ENCODE measurements around the gene LMTK2. TPM values are rescaled to one million over a fixed set of nuclear protein-coding genes. Genes with fewer than 3 reads are reported as not detected.

Gene LMTK2
- total RNA-seq, 1 experiment from 2014 or later = 17.8 TPM

DNA sequence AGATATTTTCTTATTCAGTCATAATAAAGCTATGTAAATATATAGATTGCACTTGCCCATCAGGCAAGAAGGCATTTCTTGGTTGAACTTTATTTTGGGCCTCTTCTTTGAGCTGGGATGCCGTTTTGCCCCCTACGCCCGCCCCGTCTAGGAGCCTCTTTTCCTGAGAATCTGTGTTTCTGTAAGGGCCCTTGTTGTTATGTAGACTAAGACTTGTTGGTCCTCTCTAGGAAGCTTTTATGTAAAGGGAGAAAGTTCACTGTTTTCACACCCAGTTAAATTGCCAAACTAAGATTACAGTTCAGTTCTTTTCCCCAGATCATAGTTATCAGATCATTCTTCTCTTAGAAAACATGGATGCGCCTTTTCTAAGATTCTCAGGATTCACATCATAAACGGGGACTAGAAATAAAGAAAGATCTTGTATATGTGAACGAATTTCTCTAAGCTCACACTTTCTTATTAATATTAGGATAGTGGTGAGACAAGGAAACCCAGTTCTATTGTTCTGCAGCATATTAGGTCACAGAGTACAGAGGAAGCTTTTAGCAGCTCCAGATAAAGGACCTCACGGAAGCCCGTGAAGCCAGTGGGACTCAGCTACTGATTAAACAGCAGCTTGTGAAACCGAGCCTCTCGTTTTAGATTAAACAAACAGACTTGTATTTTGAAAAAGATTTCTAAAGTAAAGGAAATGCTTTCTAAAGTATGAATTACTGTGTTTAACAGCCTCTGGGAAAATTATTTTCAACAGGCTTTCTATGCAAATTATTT is 3.8 kb downstream of the LMTK2 start (continued):
- no peak for TF ChIP-seq EZH2 (IDR thresholded peaks at IDR 0.05)

DNA sequence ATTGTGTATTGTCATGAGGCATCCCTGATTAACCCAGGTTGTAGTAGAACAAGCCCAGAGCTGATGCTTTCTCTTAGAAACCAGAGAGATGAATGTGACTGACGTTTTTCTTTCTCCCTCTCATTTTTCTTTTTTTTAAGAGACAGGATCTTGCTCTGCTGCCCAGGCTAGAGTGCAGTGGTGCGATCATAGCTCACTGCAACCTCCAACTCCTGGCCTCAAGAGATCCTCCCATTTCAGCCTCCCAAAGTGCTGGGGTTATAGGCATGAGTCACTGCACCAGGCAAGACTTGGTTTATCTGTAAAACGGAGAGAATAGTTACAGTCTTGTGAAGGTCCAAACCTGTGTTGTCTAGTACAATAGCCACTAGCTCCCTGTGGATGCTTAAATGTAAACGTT is 5.4 kb downstream of the LMTK2 start:
- ChIA-PET RAD21 (ENCODE audit: low non-redundant PET in 1 of 2, low total read pairs in 2 of 2, uncharacterized antibody in 2 of 2, unreplicated experiment in 2 of 2) (no interaction called here), CTCF (no interaction called here), POLR2A (no interaction called here)
- Histone ChIP-seq H2AFZ (ENCODE audit: low read depth, low read length, poor library complexity, severe bottlenecking) (no peak overlapping the region), H3K9me3 (ENCODE audit: control insufficient read depth in 1 of 2, insufficient read depth in 1 of 2, low read depth in 1 of 2, low read length in 2 of 2) (no peaks in the 10 kb centered on the region), H3K9me2 (ENCODE audit: insufficient read depth) (no peaks in the 10 kb centered on the region), H4K20me1 (ENCODE audit: insufficient read depth) (no peaks in the 10 kb centered on the region; the same call in 1 of the 2 replicates), H3K4me2 (ENCODE audit: low read length) (no peak overlapping the region), H3K27ac (ENCODE audit: low read depth, low read length) (no peak overlapping the region), H3K36me3 (ENCODE audit: control insufficient read depth in 1 of 2, insufficient read depth in 2 of 2, low read length in 2 of 2) (no peaks in the 10 kb centered on the region), H3K79me2 (ENCODE audit: insufficient read depth, low read length) (peaks cover 90% of the 10 kb centered on the region), H3K4me1 (ENCODE audit: control insufficient read depth in 1 of 2, insufficient read depth in 2 of 2, low read length in 2 of 2) (peaks cover 4 to 14% of the 10 kb centered on the region in 2 experiments; a peak in 3 of 4 replicates), H3K27me3 (ENCODE audit: insufficient read depth, low read length) (no peaks in the 10 kb centered on the region), H3K4me3 (replicated peaks in 1 of 2; ENCODE audit: low read depth in 1 of 2, low read length in 2 of 2) (no peak overlapping the region), H3K9ac (ENCODE audit: low read length) (no peak overlapping the region)
- intact Hi-C loops (cut with micrococcal nuclease) = no loop called here
- BruUV-seq (replicated peaks) = no TSS peak
- ATAC-seq (no peak), DNase-seq (ENCODE audit: low read depth, low spot score) (no peak)
- TF ChIP-seq POLR2AphosphoS5 (IDR thresholded peaks at IDR 0.05; ENCODE audit: low read depth, low read length) = no peak

DNA sequence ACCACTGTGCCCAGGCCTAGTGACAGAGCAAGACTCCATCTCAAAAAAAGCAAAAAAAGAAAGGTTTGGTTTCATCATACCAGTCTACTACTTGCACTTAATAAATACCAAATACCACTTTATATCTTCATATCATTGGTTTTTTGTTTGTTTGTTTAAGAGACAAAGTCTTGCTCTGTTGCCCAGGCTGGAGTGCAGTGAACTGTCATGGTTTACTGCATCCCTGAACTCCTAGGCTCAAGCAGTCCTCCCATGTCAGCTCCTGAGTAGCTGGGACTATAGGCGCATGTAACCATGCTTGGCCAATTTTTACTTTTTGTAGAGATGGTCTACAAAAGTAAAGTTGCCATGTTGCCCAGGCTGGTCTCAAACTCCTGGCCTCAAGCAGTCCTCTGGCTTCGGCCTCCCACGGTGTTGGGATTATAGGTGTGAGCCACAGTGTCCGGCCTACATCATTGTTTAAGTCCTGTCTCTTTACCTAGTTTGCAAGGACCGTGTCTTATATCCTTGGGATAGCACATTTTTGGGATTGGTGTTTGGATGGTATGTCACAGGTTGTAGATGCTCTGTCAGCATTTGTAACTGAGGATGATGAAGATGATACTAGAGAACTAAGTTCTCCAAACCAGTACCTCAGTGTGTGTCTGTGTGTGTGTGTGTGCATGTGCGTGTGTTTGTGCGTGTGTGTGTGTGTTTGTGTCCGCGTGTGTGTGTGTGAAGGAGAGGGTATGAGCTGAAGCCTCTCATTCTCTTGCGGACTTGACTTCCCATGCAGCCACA is 9.3 kb downstream of the LMTK2 start:
- Histone ChIP-seq H3K4me1 (ENCODE audit: control insufficient read depth in 1 of 2, insufficient read depth in 2 of 2, low read length in 2 of 2) (peaks cover 6 to 21% of the 10 kb centered on the region in 2 experiments), H3K36me3 (ENCODE audit: control insufficient read depth in 1 of 2, insufficient read depth in 2 of 2, low read length in 2 of 2) (no peaks in the 10 kb centered on the region), H3K27ac (ENCODE audit: low read depth, low read length) (no peak overlapping the region), H4K20me1 (ENCODE audit: insufficient read depth) (no peaks in the 10 kb centered on the region; the same call in 1 of the 2 replicates), H3K9me2 (ENCODE audit: insufficient read depth) (no peaks in the 10 kb centered on the region), H3K9me3 (ENCODE audit: control insufficient read depth in 1 of 2, insufficient read depth in 1 of 2, low read depth in 1 of 2, low read length in 2 of 2) (no peaks in the 10 kb centered on the region), H2AFZ (ENCODE audit: low read depth, low read length, poor library complexity, severe bottlenecking) (no peak overlapping the region), H3K27me3 (ENCODE audit: insufficient read depth, low read length) (no peaks in the 10 kb centered on the region), H3K79me2 (ENCODE audit: insufficient read depth, low read length) (peaks cover 63% of the 10 kb centered on the region), H3K9ac (ENCODE audit: low read length) (no peak overlapping the region), H3K4me2 (ENCODE audit: low read length) (no peak overlapping the region), H3K4me3 (replicated peaks in 1 of 2; ENCODE audit: low read depth in 1 of 2, low read length in 2 of 2) (no peak overlapping the region)
- no TSS peak for BruUV-seq (replicated peaks)
- no peak for ATAC-seq
- ChIA-PET POLR2A (no interaction called here), RAD21 (ENCODE audit: low non-redundant PET in 1 of 2, low total read pairs in 2 of 2, uncharacterized antibody in 2 of 2, unreplicated experiment in 2 of 2) (no interaction called here), CTCF (no interaction called here)
- DNase-seq (ENCODE audit: low read depth, low spot score) = no peak
- TF ChIP-seq CBX3 (IDR thresholded peaks at IDR 0.05; ENCODE audit: low read depth) (no peak), SIN3A (IDR thresholded peaks at IDR 0.05; ENCODE audit: low read depth) (no peak), CEBPB (IDR thresholded peaks at IDR 0.05; ENCODE audit: low read depth) (no peak), ZNF274 (IDR thresholded peaks at IDR 0.05; ENCODE audit: low read depth, low read length) (no peak), POLR2AphosphoS5 (IDR thresholded peaks at IDR 0.05; ENCODE audit: low read depth, low read length) (no peak), YY1 (IDR thresholded peaks at IDR 0.05; ENCODE audit: extremely low read depth, insufficient replicate concordance, low read depth, low read length) (no peak), TCF7L2 (IDR thresholded peaks at IDR 0.05; ENCODE audit: borderline replicate concordance, extremely low read depth, insufficient read depth, insufficient read length) (no peak)
- TF ChIP-seq, protein P1, sequence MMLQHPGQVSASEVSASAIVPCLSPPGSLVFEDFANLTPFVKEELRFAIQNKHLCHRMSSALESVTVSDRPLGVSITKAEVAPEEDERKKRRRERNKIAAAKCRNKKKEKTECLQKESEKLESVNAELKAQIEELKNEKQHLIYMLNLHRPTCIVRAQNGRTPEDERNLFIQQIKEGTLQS (IDR thresholded peaks at IDR 0.05) = no peak
- intact Hi-C loops (cut with micrococcal nuclease) = loop anchor here (1.0 kb wide), 1 partner anchor 21 kb away; no protein-coding TSS in a partner anchor

All from HCT116 (cell line).